Type B pancreatic cell (in vitro differentiated cells): ENCODE results near the gene ADORA1. TPM values are rescaled to one million over a fixed set of nuclear protein-coding genes. Genes with fewer than 3 reads are reported as not detected.

ENCODE experiments used
- DNase-seq: peaks from one replicate; pipeline ENCODE4 v3.0.0; 2021; ENCODE audit warnings: mixed read lengths; ENCODE audit not compliant: unreplicated experiment; ENCODE audit errors: extremely low spot score
- H3K27ac Mint-ChIP-seq: 2 replicates; pipeline ENCODE4 v1.8.0; 2021; ENCODE audit warnings: mild to moderate bottlenecking, mixed read lengths
- H3K27me3 Mint-ChIP-seq: 2 replicates; pipeline ENCODE4 v1.8.0; 2021; ENCODE audit warnings: mixed read lengths
- H3K36me3 Mint-ChIP-seq: 2 replicates; pipeline ENCODE4 v1.8.0; 2021; ENCODE audit warnings: mixed read lengths
- H3K4me1 Mint-ChIP-seq: one replicate; pipeline ENCODE4 v1.8.0; 2021; ENCODE audit warnings: mixed read lengths; ENCODE audit not compliant: unreplicated experiment
- H3K4me3 Mint-ChIP-seq: 2 replicates; pipeline ENCODE4 v1.8.0; 2021; ENCODE audit warnings: mild to moderate bottlenecking, mixed read lengths
- H3K9me3 Mint-ChIP-seq: 2 replicates; pipeline ENCODE4 v1.8.0; 2021; ENCODE audit warnings: mixed read lengths
- long read RNA-seq: library from polyadenylated mRNA; unstranded; transcript quantifications from one replicate; pipeline ENCODE4 v2.0.0, GENCODE V29; 2020
- total RNA-seq: library from RNA; stranded (reverse); gene quantifications from 2 replicates; pipeline ENCODE4 v1.2.1, GENCODE V29; 2021; ENCODE audit warnings: low replicate concordance
- TF ChIP-seq, protein P1 (sequence below): fragments of 200-600 bp; sonication (generic); conservative IDR thresholded peaks from 2 replicates; pipeline ENCODE4 v1.5.0; 2021; ENCODE audit warnings: antibody characterized with exemption, mild to moderate bottlenecking

The ADORA1 gene
- total RNA-seq: 0.40 and 2.7 TPM in 2 replicates
- long read RNA-seq: 0 reads

DNA sequence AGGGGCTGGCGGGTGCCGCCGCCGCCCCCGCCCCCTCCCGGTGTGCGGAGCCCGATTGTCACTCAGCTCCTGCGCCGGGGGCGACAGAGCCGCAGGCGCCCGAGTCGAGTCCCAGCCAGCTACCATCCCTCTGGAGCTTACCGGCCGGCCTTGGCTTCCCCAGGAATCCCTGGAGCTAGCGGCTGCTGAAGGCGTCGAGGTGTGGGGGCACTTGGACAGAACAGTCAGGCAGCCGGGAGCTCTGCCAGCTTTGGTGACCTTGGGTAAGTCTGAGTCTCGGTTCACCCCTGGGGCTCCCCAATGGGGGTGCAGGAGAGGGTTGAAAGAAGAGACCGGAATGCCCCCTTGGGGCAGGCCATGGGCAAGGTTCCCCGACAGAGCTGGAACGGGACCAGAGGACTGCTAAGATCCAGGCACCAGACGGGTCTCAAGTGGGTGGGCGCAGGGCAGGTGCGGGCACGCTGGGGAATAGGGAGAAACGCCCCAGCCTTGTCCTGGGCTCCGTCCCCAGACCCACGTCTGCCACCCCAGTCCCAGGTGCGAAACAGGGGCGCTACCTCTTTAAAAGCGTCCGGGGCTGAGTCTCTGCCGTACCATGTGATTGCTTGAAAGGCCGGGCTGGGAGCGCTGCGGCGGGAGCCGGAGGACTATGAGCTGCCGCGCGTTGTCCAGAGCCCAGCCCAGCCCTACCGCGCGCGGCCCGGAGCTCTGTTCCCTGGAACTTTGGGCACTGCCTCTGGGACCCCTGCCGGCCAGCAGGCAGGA lies at the start of gene ADORA1:
ADORA1 (plus strand) TSS at position 61 of the 765 bp plus-strand sequence. CDS start 1,116 bp downstream, outside the sequence.
- Mint-ChIP-seq H3K27me3 (peaks cover 70% of the 10 kb centered on the region), H3K36me3 (no peaks in the 10 kb centered on the region), H3K9me3 (no peaks in the 10 kb centered on the region), H3K4me3 (peak within 1 kb of the TSS; percentile 84), H3K4me1 (peaks cover 22% of the 10 kb centered on the region), H3K27ac (peak within 1 kb of the TSS; percentile 21)
- TF ChIP-seq, protein P1, sequence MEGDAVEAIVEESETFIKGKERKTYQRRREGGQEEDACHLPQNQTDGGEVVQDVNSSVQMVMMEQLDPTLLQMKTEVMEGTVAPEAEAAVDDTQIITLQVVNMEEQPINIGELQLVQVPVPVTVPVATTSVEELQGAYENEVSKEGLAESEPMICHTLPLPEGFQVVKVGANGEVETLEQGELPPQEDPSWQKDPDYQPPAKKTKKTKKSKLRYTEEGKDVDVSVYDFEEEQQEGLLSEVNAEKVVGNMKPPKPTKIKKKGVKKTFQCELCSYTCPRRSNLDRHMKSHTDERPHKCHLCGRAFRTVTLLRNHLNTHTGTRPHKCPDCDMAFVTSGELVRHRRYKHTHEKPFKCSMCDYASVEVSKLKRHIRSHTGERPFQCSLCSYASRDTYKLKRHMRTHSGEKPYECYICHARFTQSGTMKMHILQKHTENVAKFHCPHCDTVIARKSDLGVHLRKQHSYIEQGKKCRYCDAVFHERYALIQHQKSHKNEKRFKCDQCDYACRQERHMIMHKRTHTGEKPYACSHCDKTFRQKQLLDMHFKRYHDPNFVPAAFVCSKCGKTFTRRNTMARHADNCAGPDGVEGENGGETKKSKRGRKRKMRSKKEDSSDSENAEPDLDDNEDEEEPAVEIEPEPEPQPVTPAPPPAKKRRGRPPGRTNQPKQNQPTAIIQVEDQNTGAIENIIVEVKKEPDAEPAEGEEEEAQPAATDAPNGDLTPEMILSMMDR: peak; percentile 64
- DNase-seq: peak; percentile 75

DNA sequence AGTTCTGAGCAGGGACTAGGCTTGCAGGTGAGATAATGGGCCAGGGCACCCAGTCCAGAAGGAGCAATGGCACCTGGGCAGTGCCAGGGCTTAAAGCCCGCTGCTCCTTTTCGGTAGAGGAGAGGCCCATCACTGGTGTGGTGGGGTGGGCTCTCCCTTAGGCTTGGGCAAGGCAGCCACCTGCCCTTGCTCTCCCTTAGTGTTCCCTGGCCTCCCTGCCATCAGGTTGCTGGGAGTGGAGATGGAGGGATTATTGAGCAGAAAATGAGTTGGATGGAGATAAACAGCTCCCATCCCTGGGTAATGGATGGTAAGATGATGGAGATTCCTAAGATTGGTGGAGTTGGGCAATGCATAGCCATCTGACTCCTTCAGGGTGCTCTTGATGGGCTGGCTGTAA lies 49.6 kb upstream of the ADORA1 start:
- Mint-ChIP-seq H3K27me3 (peaks cover 80% of the 10 kb centered on the region), H3K27ac (no peak overlapping the region), H3K4me3 (no peak overlapping the region), H3K9me3 (no peaks in the 10 kb centered on the region), H3K4me1 (no peaks in the 10 kb centered on the region), H3K36me3 (no peaks in the 10 kb centered on the region)
- DNase-seq: no peak
- TF ChIP-seq, protein P1: no peak

DNA sequence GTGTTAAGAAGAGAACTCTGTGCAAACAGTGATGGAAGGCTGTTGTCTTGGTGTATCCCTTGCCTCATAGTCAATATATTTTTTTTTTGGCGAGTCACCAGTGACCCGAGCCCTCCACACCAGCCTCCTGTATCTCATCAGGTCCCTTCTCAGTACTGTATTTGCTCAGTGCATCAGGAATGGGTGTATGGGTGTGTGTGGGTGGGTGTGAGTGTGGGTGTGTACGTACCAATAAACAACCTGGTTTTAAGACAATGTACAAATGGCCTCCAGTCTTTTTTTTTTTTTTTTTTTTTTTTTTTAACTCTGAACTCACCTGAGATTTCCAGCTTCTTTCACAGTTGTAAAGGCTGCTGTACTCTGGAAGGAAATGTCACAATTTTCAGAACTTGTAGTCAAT lies 49.0 kb upstream of the ADORA1 start:
- Mint-ChIP-seq H3K9me3 (no peaks in the 10 kb centered on the region), H3K4me1 (no peaks in the 10 kb centered on the region), H3K36me3 (no peaks in the 10 kb centered on the region), H3K4me3 (no peak overlapping the region), H3K27ac (no peak overlapping the region), H3K27me3 (peaks cover 75% of the 10 kb centered on the region)
- TF ChIP-seq, protein P1: no peak
- no peak for DNase-seq

DNA sequence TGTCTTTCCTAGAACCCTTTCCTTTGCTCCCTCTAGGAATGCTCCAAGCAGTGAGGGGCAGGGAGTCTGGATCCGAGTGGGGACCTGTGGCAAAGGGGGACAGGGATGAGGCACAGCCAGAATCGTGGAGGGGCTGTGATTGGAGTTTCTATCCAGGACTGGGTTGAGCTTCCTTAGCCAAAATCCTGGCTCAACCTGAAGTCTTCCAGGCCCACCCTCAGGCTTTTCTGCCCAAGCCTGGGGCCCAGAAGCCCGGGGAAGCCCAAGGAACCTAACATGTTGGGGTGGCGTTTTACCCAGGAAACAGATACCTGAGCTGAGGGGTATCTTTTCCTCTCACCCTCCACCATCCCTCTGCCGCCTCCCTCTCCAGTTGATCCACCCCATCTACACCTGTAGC lies 47.1 kb upstream of the ADORA1 start:
- H3K4me1 Mint-ChIP-seq: no peaks in the 10 kb centered on the region
- H3K27ac Mint-ChIP-seq: no peak overlapping the region
- TF ChIP-seq, protein P1: no peak
- peaks cover 56% of the 10 kb centered on the region for H3K27me3 Mint-ChIP-seq
- no peaks in the 10 kb centered on the region for H3K9me3 Mint-ChIP-seq
- no peaks in the 10 kb centered on the region for H3K36me3 Mint-ChIP-seq
- H3K4me3 Mint-ChIP-seq: no peak overlapping the region
- DNase-seq: no peak

DNA sequence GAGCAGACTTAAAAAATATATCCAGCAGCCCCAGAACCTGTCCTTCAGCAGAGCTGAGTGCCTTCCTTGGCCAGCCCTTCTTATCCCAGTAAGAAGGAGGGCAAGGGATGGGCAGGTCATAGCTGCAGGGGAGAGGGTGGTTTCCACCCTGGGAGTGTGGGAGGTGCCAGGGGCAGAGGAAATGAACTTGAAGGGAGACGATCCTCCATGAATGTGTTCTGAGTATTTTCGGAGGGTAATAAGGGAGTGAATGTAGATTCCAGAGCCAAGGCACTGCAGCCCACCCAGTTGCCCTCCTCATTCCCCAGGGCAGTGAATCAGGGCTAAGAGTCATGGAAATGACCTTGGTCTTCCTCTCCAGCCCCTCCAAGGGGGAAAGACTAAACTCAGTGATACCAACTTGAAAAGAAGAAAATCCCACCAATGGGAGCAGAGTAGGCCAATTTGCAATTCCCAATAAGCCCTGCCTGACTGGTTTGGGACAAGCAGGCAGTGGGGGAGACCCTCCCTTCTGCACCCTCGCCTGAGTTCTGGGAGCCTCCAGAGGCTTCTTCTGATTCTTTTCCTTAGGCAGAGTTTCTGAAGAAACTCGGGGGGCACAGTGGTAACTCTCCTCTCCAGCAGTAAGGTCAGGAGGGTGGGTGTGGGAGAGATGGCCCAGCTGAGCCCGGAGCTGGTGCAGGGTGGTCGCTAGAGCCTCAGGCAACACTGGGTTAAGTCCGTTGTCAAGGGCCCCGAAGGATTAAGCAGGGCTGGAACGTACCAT lies 45.9 kb upstream of the ADORA1 start:
- Mint-ChIP-seq H3K36me3 (no peaks in the 10 kb centered on the region), H3K27ac (no peak overlapping the region), H3K9me3 (no peaks in the 10 kb centered on the region), H3K4me1 (peaks cover 6% of the 10 kb centered on the region), H3K4me3 (no peak overlapping the region), H3K27me3 (peaks cover 52% of the 10 kb centered on the region)
- TF ChIP-seq, protein P1: no peak
- DNase-seq: peak; percentile 39
